ENCODE data around the gene STAT6. TPM values are rescaled to one million over a fixed set of nuclear protein-coding genes. Genes with fewer than 3 reads are reported as not detected.

The STAT6 gene
- polyA plus RNA-seq, 1 donor (not counting 4 experiments of a cell fraction or from before 2014, with no cell fraction given), result 113 TPM

DNA sequence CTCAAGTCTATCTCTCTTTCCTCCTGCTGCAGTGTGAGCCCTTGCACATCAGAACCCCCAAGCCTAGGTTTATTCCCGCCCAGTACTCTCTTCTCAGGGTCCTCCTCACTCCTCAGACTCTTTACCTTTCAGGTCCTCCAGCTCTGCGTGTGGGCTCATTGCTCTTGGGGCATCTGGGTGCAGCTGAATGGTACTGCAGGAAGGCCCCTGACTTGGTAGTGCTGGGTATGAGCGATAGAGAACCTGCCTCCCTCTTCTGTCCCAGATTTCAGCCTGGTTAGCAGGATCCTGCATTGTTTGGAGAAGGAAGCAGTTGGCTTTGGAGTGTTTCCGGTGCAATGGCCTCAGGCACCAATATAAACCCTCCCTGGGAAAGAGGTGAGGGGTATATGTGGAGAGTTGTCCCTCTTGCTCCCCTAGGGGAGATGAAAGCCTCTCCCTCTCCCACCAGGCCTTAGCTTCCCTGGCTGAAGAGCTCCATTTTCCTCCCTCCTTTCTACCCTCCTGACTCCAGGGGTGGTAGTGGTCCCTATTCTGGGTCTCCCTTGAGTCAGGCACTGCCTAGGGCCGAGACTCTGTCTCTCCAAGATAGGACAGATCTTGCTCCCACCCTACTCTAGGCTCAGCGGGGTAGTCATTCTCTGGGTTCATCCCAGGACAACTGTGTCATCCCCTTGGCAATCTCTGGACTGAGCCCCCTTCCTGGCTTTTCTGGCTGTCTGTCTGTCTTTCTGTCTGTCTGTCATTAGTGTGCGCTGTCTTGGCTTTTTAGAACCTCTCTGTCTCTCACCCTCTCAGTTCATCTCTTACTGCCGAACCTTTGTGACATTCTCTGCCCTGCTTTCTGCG lies 21.0 kb upstream of the STAT6 start:
- dilution Hi-C loops (cut with MboI; ENCODE audit: extremely low pct_ligation_motif_present, low sequenced_read_pairs), result loop anchor here (5.0 kb wide), 1 partner anchor 40 kb away; no protein-coding TSS in a partner anchor
- Histone ChIP-seq H3K4me3 (ENCODE audit: control insufficient read depth in 2 of 3, extremely low read depth in 1 of 3, insufficient read depth in 2 of 3, low read depth in 1 of 3, low read length in 3 of 3) (no peak overlapping the region), H3K79me2 (ENCODE audit: control insufficient read depth, insufficient read depth, low read length) (no peaks in the 10 kb centered on the region), H3K27me3 (ENCODE audit: control insufficient read depth, extremely low read depth, insufficient read depth, low read length) (no peaks in the 10 kb centered on the region), H3K9ac (ENCODE audit: control insufficient read depth, extremely low read depth, insufficient read depth, low read length) (no peak overlapping the region), H3K27ac (ENCODE audit: control insufficient read depth, insufficient read depth, low read length) (no peak overlapping the region), H3K4me2 (ENCODE audit: control insufficient read depth, extremely low read depth, insufficient read depth, low read depth, low read length) (no peak overlapping the region), H3K9me3 (ENCODE audit: control insufficient read depth, low read depth, low read length) (no peaks in the 10 kb centered on the region), H3K9me1 (ENCODE audit: control insufficient read depth, extremely low read depth, insufficient read depth, low read length) (no peaks in the 10 kb centered on the region), H4K20me1 (ENCODE audit: control insufficient read depth, extremely low read depth, insufficient read depth, low read length) (no peaks in the 10 kb centered on the region), H2AFZ (ENCODE audit: control insufficient read depth, low read length) (no peak overlapping the region), H3K4me1 (ENCODE audit: control insufficient read depth, extremely low read depth, insufficient read depth, low read length) (peaks cover 10% of the 10 kb centered on the region), H3K36me3 (ENCODE audit: control insufficient read depth in 2 of 2, extremely low read depth in 1 of 2, insufficient read depth in 2 of 2, low read length in 2 of 2) (peaks cover 0 to 3% of the 10 kb centered on the region in 2 experiments)
- no peak for DNase-seq (ENCODE audit: low read depth, low spot score)
- no peak for FAIRE-seq
- TF ChIP-seq EZH2 (IDR thresholded peaks at IDR 0.05; ENCODE audit: low read length), result no peak
- TF ChIP-seq, protein P1, sequence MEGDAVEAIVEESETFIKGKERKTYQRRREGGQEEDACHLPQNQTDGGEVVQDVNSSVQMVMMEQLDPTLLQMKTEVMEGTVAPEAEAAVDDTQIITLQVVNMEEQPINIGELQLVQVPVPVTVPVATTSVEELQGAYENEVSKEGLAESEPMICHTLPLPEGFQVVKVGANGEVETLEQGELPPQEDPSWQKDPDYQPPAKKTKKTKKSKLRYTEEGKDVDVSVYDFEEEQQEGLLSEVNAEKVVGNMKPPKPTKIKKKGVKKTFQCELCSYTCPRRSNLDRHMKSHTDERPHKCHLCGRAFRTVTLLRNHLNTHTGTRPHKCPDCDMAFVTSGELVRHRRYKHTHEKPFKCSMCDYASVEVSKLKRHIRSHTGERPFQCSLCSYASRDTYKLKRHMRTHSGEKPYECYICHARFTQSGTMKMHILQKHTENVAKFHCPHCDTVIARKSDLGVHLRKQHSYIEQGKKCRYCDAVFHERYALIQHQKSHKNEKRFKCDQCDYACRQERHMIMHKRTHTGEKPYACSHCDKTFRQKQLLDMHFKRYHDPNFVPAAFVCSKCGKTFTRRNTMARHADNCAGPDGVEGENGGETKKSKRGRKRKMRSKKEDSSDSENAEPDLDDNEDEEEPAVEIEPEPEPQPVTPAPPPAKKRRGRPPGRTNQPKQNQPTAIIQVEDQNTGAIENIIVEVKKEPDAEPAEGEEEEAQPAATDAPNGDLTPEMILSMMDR (optimal IDR thresholded peaks at IDR 0.05 in 1 of 3, IDR thresholded peaks at IDR 0.05 in 1 of 3, conservative IDR thresholded peaks at IDR 0.05 in 1 of 3; ENCODE audit: extremely low read depth in 1 of 3, insufficient read depth in 2 of 3, low read length in 3 of 3), result no peak

DNA sequence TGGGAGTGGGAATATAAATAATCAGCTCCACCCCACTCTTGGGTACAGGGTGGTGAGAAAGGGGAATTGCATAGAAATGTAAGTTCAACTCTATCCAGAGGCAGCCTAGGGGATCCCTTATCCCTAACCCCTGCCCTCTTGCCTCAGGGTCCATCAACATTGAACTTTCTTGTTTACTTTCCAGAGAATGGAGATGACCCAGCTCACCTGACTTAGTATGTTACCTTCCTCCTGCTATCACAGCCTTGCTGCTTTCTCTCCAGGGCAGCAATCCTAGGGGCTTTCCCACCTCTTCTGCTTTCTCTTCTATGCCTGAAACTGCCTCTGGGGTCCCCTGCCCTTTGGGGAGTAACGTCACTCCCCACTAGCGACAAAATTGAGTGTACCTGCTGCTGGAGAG lies 19.8 kb upstream of the STAT6 start:
- Histone ChIP-seq H3K36me3 (ENCODE audit: control insufficient read depth in 2 of 2, extremely low read depth in 1 of 2, insufficient read depth in 2 of 2, low read length in 2 of 2) (peaks cover 0 to 3% of the 10 kb centered on the region in 2 experiments), H3K79me2 (ENCODE audit: control insufficient read depth, insufficient read depth, low read length) (no peaks in the 10 kb centered on the region), H3K9me3 (ENCODE audit: control insufficient read depth, low read depth, low read length) (no peaks in the 10 kb centered on the region), H2AFZ (ENCODE audit: control insufficient read depth, low read length) (no peak overlapping the region), H3K9me1 (ENCODE audit: control insufficient read depth, extremely low read depth, insufficient read depth, low read length) (no peaks in the 10 kb centered on the region), H3K4me1 (ENCODE audit: control insufficient read depth, extremely low read depth, insufficient read depth, low read length) (peaks cover 16% of the 10 kb centered on the region), H3K9ac (ENCODE audit: control insufficient read depth, extremely low read depth, insufficient read depth, low read length) (no peak overlapping the region), H3K27me3 (ENCODE audit: control insufficient read depth, extremely low read depth, insufficient read depth, low read length) (no peaks in the 10 kb centered on the region), H4K20me1 (ENCODE audit: control insufficient read depth, extremely low read depth, insufficient read depth, low read length) (no peaks in the 10 kb centered on the region), H3K27ac (ENCODE audit: control insufficient read depth, insufficient read depth, low read length) (no peak overlapping the region), H3K4me2 (ENCODE audit: control insufficient read depth, extremely low read depth, insufficient read depth, low read depth, low read length) (no peak overlapping the region), H3K4me3 (ENCODE audit: control insufficient read depth in 2 of 3, extremely low read depth in 1 of 3, insufficient read depth in 2 of 3, low read depth in 1 of 3, low read length in 3 of 3) (no peak overlapping the region)
- FAIRE-seq, result no peak
- no peak for TF ChIP-seq EZH2 (IDR thresholded peaks at IDR 0.05; ENCODE audit: low read length)
- TF ChIP-seq, protein P1 (optimal IDR thresholded peaks at IDR 0.05 in 1 of 3, IDR thresholded peaks at IDR 0.05 in 1 of 3, conservative IDR thresholded peaks at IDR 0.05 in 1 of 3; ENCODE audit: extremely low read depth in 1 of 3, insufficient read depth in 2 of 3, low read length in 3 of 3), result no peak
- DNase-seq (ENCODE audit: low read depth, low spot score), result no peak
- dilution Hi-C loops (cut with MboI; ENCODE audit: extremely low pct_ligation_motif_present, low sequenced_read_pairs), result loop anchor here (5.0 kb wide), 1 partner anchor 41 kb away; no protein-coding TSS in a partner anchor

All from keratinocyte (primary cell).